Breast epithelium (tissue), 4 donors: ENCODE measurements around the gene PRPH. TPM values are rescaled to one million over a fixed set of nuclear protein-coding genes. Genes with fewer than 3 reads are reported as not detected.

Experiments
- DNase-seq, 2 donors: peaks; one replicate each; pipeline ENCODE4 v3.0.0-alpha.2; 2019; ENCODE audit warnings: low spot score in 2 of 2
- H3K27ac ChIP-seq, 2 donors: fragments of 200-600 bp; sonication (generic) in 1 of 2; one replicate each; pipeline ENCODE4 v1.5.1; 2016 to 2019; ENCODE audit warnings: mild to moderate bottlenecking in 1 of 2
- H3K27me3 ChIP-seq, 2 donors: fragments of 200-600 bp; sonication (generic) in 1 of 2; one replicate each; pipeline versions ENCODE4 v1.5.1 to v1.6.0; 2017 to 2019; ENCODE audit warnings: control low read depth in 1 of 2, mild to moderate bottlenecking in 1 of 2
- H3K36me3 ChIP-seq: fragments of 200-600 bp; one replicate; pipeline ENCODE4 v1.5.1; 2019
- H3K4me1 ChIP-seq, 2 donors: fragments of 200-600 bp; sonication (generic); one replicate each; pipeline ENCODE4 v1.5.1; 2016 to 2019; ENCODE audit warnings: control low read depth in 1 of 2
- H3K4me3 ChIP-seq, 3 donors: fragments of 200-600 bp; sonication (generic); 1 replicate in 2 of 3; 2 replicates in 1 of 3; pipeline ENCODE4 v1.5.1; 2016 to 2019; ENCODE audit warnings: mild to moderate bottlenecking in 3 of 3, moderate library complexity in 2 of 3
- H3K9me3 ChIP-seq, 2 donors: fragments of 200-600 bp; sonication (generic) in 1 of 2; one replicate each; pipeline ENCODE4 v1.5.1; 2016 to 2019; ENCODE audit warnings: control low read depth in 1 of 2
- POLR2A ChIP-seq: fragments of 450-650 bp; IDR thresholded peaks from one replicate; pipeline ENCODE4 v1.6.1; 2016; ENCODE audit warnings: antibody characterized with exemption, mild to moderate bottlenecking, moderate library complexity
- POLR2AphosphoS5 ChIP-seq, 3 donors: sonication (generic); formaldehyde crosslinking; IDR thresholded peaks; one replicate each; pipeline ENCODE4 v1.6.1; 2017; ENCODE audit warnings: antibody characterized with exemption in 3 of 3
- intact Hi-C: fragments of 100-400 bp; cut with DNase I; formaldehyde crosslinking; loops from one replicate; pipeline ENCODE4 v1.15.1; 2023; ENCODE audit warnings: low total_unique reads
- total RNA-seq, 3 donors: library from RNA; depleted of rRNA; stranded (reverse); fragments of >200 nt; gene quantifications; one replicate each; pipeline ENCODE4 v1.1.0, GENCODE V29; 2016
- TF ChIP-seq, protein P1 (sequence below), 3 donors: fragments of 450-650 bp; IDR thresholded peaks; one replicate each; pipeline ENCODE4 v1.5.1; 2016 to 2017; ENCODE audit warnings: antibody characterized with exemption in 3 of 3, mild to moderate bottlenecking in 3 of 3, moderate library complexity in 3 of 3

The PRPH gene
- total RNA-seq, 3 donors from 2014 or later = 0.96 to 2.0 TPM; not detected in 1

- peak within 1 kb of the TSS; percentile 6 to 22 for H3K27ac ChIP-seq
Measured at GRCh38 chr12:49322708-49323523, 28.0 kb downstream of the PRPH start, which contains the start of gene TROAP. Gene TROAP (plus strand): TSS chr12:49323255. CDS start chr12:49323609, 354 bp downstream.

DNA sequence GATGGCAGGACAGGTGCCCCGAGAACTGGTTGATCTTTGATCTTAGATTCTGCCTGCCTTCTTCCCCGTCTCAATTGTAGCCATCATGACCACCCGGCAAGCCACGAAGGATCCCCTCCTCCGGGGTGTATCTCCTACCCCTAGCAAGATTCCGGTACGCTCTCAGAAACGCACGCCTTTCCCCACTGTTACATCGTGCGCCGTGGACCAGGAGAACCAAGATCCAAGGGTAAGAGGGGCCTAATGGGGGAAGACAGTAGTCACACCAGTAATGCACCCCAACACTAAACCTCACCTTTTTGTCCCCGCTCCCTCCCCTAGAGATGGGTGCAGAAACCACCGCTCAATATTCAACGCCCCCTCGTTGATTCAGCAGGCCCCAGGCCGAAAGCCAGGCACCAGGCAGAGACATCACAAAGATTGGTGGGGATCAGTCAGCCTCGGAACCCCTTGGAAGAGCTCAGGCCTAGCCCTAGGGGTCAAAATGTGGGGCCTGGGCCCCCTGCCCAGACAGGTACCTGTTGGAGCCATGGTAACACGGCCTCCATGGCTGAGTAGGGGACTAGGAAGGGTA lies 28.7 kb downstream of the PRPH start:
- TF ChIP-seq, protein P1, sequence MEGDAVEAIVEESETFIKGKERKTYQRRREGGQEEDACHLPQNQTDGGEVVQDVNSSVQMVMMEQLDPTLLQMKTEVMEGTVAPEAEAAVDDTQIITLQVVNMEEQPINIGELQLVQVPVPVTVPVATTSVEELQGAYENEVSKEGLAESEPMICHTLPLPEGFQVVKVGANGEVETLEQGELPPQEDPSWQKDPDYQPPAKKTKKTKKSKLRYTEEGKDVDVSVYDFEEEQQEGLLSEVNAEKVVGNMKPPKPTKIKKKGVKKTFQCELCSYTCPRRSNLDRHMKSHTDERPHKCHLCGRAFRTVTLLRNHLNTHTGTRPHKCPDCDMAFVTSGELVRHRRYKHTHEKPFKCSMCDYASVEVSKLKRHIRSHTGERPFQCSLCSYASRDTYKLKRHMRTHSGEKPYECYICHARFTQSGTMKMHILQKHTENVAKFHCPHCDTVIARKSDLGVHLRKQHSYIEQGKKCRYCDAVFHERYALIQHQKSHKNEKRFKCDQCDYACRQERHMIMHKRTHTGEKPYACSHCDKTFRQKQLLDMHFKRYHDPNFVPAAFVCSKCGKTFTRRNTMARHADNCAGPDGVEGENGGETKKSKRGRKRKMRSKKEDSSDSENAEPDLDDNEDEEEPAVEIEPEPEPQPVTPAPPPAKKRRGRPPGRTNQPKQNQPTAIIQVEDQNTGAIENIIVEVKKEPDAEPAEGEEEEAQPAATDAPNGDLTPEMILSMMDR (IDR thresholded peaks at IDR 0.05) = no peak
- TF ChIP-seq POLR2A = no peak
- no peak for TF ChIP-seq POLR2AphosphoS5 (IDR thresholded peaks at IDR 0.05)
- Histone ChIP-seq H3K4me1 (no peaks in the 10 kb centered on the region), H3K4me3 (peak overlapping the region; percentile 52 to 74 (median 58)), H3K27me3 (no peaks in the 10 kb centered on the region), H3K36me3 (no peaks in the 10 kb centered on the region), H3K27ac (no peak overlapping the region), H3K9me3 (no peaks in the 10 kb centered on the region)
- peak in 1 of 2 donors; percentile 12 for DNase-seq
- intact Hi-C loops = no loop called here

More at GRCh38 chr12:49322708-49323523, 28.0 kb downstream of the PRPH start, which contains the start of gene TROAP:
- peak; percentile 97 for DNase-seq
- H3K27me3 ChIP-seq = no peaks in the 10 kb centered on the region
- peak in 2 of 3 donors; percentile 38 to 49 for TF ChIP-seq POLR2AphosphoS5 (IDR thresholded peaks at IDR 0.05)
- no peak for TF ChIP-seq POLR2A
- H3K4me3 ChIP-seq = peak within 1 kb of the TSS; percentile 52 to 74 (median 58)
- H3K9me3 ChIP-seq = no peaks in the 10 kb centered on the region
- no peaks in the 10 kb centered on the region for H3K36me3 ChIP-seq
- no peaks in the 10 kb centered on the region for H3K4me1 ChIP-seq
- intact Hi-C loops = no loop called here

DNA sequence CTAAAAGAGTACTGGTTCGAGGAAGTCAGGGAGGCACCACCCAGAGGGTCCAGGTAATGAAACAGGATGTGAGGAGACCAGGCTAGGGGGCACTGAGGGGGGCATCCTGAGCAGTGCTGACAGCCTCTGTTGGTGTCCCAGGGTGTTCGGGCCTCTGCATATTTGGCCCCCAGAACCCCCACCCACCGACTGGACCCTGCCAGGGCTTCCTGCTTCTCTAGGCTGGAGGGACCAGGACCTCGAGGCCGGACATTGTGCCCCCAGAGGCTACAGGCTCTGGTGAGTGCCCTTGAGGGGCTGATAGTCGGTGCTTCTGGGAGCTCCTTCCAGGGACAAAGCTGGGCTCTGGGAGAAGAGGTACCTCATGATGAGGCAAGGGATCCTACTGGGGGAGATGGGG lies 30.7 kb downstream of the PRPH start:
- Histone ChIP-seq H3K27me3 (no peaks in the 10 kb centered on the region), H3K27ac (no peak overlapping the region), H3K4me1 (no peaks in the 10 kb centered on the region), H3K36me3 (no peaks in the 10 kb centered on the region), H3K9me3 (no peaks in the 10 kb centered on the region), H3K4me3 (no peak overlapping the region)
- DNase-seq = peak in 1 of 2 donors; percentile 36
- intact Hi-C loops = no loop called here
- TF ChIP-seq POLR2A (no peak), POLR2AphosphoS5 (IDR thresholded peaks at IDR 0.05) (no peak)
- TF ChIP-seq, protein P1 (IDR thresholded peaks at IDR 0.05) = no peak

DNA sequence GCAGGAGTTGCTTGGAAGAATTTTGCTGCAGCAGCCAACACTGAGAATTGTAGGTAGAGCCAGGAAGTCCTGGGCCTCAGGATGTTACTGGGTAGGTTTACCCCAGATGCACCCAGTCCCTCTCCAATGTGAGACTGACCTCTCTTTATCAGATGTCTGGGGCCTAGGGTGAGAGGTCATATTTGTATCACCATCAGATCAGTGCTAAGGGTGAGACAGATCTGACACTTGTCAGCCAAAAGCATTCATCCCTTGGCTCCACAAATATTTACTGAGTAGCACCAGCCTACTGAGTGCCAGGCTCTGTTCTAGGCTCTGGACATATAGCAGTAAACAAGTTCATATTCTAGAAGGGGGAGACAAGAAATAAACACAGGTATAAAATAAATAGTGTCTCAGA lies 32.4 kb downstream of the PRPH start:
- intact Hi-C loops = no loop called here
- no peak for DNase-seq
- no peaks in the 10 kb centered on the region for H3K9me3 ChIP-seq
- no peaks in the 10 kb centered on the region for H3K27me3 ChIP-seq
- no peak overlapping the region for H3K27ac ChIP-seq
- TF ChIP-seq POLR2AphosphoS5 (IDR thresholded peaks at IDR 0.05) (no peak), POLR2A (no peak)
- TF ChIP-seq, protein P1 (IDR thresholded peaks at IDR 0.05) = no peak
- no peaks in the 10 kb centered on the region for H3K36me3 ChIP-seq
- no peak overlapping the region for H3K4me3 ChIP-seq
- H3K4me1 ChIP-seq = no peaks in the 10 kb centered on the region

- Histone ChIP-seq H3K27me3 (no peaks in the 10 kb centered on the region), H3K4me1 (no peaks in the 10 kb centered on the region), H3K9me3 (no peaks in the 10 kb centered on the region), H3K36me3 (no peaks in the 10 kb centered on the region), H3K27ac (no peak overlapping the region), H3K4me3 (no peak overlapping the region)
- intact Hi-C loops = no loop called here
- TF ChIP-seq POLR2AphosphoS5 (IDR thresholded peaks at IDR 0.05) = no peak
- TF ChIP-seq POLR2A = no peak
- TF ChIP-seq, protein P1 (IDR thresholded peaks at IDR 0.05) = no peak
- no peak for DNase-seq
Measured at GRCh38 chr12:49327887-49328286, 32.9 kb downstream of the PRPH start.
